ENCODE results near the gene CPNE9. TPM values are rescaled to one million over a fixed set of nuclear protein-coding genes. Genes with fewer than 3 reads are reported as not detected.

CPNE9 gene
- total RNA-seq, 4 donors from 2014 or later, result 0.54 to 1.6 (median 1.1) TPM

DNA sequence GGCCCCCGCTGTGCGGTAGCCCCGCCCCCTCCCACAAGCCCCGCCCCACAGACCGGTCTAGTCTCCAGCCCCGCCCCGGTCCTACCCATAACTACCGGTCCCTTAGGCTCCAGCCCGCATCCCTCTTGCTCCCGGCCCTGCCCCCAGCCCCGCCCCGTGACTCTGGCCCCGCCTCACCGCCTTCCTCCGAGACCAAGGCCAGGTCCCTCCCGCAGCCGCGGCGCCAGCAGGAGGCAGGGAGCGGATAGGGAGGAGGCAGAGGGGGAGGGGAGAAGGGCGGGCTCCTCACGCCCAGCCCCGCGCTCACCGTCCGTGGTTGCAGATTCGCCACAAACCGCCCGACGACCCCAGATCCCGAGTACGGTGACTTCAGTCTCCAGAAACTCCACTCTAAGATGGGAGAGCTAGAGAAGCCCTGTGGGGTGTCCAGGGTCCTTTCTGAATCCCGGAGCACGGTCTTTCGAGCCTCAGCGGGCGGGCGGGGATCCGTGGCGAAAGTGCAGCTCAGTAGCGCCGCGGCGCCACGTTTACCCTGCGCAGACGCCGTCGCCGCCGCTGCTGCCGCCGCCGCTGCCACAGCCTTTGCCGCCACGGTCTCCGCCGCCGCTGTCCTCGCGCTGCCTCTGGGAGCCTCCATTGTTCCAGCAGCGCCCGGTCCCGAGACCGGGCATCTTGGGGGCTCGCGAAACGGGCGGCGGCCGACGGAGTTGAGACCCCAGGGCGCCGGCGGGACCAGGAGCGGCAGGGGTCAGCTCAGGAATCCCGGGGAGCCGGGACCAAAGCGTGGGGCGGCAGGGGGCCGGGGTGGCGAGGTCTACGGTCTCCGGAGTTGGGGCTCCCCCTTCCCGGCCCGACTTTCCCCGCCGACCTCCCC lies 27.8 kb downstream of the CPNE9 start, which contains the start of gene BRPF1:
TSS of gene BRPF1 (plus strand) at position 530 of the 874 bp plus-strand sequence. CDS start 2,406 bp downstream, outside the sequence.
- TF ChIP-seq, protein P1, sequence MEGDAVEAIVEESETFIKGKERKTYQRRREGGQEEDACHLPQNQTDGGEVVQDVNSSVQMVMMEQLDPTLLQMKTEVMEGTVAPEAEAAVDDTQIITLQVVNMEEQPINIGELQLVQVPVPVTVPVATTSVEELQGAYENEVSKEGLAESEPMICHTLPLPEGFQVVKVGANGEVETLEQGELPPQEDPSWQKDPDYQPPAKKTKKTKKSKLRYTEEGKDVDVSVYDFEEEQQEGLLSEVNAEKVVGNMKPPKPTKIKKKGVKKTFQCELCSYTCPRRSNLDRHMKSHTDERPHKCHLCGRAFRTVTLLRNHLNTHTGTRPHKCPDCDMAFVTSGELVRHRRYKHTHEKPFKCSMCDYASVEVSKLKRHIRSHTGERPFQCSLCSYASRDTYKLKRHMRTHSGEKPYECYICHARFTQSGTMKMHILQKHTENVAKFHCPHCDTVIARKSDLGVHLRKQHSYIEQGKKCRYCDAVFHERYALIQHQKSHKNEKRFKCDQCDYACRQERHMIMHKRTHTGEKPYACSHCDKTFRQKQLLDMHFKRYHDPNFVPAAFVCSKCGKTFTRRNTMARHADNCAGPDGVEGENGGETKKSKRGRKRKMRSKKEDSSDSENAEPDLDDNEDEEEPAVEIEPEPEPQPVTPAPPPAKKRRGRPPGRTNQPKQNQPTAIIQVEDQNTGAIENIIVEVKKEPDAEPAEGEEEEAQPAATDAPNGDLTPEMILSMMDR (IDR thresholded peaks at IDR 0.05), result peak in 1 of 3 donors; percentile 43
- no peak for TF ChIP-seq POLR2A (IDR thresholded peaks at IDR 0.05)
- 1 to 2% methylated on average over 31 to 52 of the region's 88 CpGs for WGBS, 2 donors
- peak within 1 kb of the TSS; percentile 94 for H3K4me3 ChIP-seq (ENCODE audit: low read depth, poor library complexity, severe bottlenecking)
- peak; percentile 99 to 100 for DNase-seq (ENCODE audit: low spot score in 2 of 2)
- intact Hi-C loops (cut with DNase I; ENCODE audit: low total_unique reads), result no loop called here

DNA sequence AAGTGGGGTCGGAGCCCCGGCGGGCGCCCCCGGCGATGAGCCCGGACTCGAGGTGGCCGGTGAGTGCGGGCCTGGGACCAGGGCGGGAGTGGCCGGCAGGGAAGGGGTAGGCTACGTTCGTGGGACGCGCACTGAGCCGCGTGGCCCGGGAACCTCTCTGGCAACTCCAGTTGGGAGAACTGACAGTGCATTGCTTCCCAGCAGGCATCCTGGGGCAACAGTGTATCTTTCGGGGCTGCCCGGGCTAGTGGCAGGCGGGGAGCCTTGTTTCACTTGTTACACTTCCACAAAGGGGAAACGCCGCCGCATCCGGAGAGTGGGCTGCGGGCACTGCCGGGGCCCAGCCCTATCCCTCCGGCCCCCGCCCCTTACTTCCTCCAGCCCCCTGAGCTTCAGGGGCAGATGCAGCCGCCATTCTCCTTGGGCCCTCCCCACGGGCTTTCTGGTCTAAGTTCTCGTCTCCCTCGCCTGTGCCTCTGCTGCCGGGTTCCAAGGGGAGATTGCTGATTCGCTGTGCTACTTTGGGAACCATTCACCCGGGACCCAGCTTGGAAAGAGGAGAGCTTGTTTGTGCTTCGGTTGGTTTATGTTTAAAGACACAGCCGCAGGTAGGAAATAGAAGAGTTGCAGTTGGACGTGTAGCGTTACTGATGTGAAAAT lies 28.6 kb downstream of the CPNE9 start:
- H3K4me3 ChIP-seq (ENCODE audit: low read depth, poor library complexity, severe bottlenecking), result peak overlapping the region; percentile 94
- DNase-seq (ENCODE audit: low spot score in 2 of 2), result no peak
- TF ChIP-seq, protein P1 (IDR thresholded peaks at IDR 0.05), result no peak
- no peak for TF ChIP-seq POLR2A (IDR thresholded peaks at IDR 0.05)
- WGBS, 2 donors, result 0 to 2% methylated on average over 12 to 26 of the region's 41 CpGs
- intact Hi-C loops (cut with DNase I; ENCODE audit: low total_unique reads), result no loop called here

DNA sequence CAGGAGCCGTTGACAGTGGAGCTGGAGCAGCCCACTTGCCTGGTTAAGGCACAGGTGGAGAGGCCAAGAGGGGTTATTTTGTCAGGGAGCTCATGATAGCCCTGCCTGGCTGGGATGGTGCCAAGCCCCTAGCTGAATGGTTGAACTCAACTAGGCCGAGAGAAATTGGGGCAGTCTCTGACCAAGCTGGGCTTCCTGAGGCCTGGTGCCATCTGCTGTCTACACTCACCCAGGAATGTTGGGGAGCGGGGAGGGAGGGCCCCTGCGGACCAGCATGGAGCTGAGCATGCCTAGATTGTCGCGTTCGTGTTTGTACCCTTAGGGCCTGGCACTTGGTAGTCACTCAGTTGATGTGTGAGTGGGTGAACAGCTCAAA lies 29.1 kb downstream of the CPNE9 start:
- intact Hi-C loops (cut with DNase I; ENCODE audit: low total_unique reads), result no loop called here
- 7 to 24% methylated on average over 7 of the region's 7 CpGs for WGBS, 2 donors
- no peak for DNase-seq (ENCODE audit: low spot score in 2 of 2)
- TF ChIP-seq POLR2A (IDR thresholded peaks at IDR 0.05), result no peak
- TF ChIP-seq, protein P1 (IDR thresholded peaks at IDR 0.05), result no peak
- peak overlapping the region; percentile 94 for H3K4me3 ChIP-seq (ENCODE audit: low read depth, poor library complexity, severe bottlenecking)

DNA sequence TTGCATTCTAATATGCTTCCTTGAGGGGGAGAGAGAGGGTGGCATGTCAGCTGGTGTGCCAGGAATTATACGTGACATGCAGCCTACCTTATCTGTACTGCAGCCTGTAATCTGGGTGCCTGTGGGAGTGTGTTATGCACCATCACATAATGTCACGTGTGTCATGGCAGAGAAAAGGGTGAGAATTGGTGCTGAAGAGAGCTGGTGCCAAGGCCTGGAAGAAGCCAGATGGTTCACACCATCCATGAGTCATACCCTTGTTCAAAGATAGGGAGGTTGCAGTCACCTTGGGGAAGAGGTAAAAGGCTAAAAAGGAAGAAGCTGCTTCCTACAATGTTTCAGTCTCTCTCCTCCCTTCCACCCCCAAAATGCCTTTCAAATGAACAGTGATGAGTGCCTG lies 33.2 kb downstream of the CPNE9 start:
- intact Hi-C loops (cut with DNase I; ENCODE audit: low total_unique reads), result no loop called here
- 58 to 61% methylated on average over 2 of the region's 2 CpGs for WGBS, 2 donors
- no peak for TF ChIP-seq POLR2A (IDR thresholded peaks at IDR 0.05)
- H3K4me3 ChIP-seq (ENCODE audit: low read depth, poor library complexity, severe bottlenecking), result no peak overlapping the region
- DNase-seq (ENCODE audit: low spot score in 2 of 2), result no peak

DNA sequence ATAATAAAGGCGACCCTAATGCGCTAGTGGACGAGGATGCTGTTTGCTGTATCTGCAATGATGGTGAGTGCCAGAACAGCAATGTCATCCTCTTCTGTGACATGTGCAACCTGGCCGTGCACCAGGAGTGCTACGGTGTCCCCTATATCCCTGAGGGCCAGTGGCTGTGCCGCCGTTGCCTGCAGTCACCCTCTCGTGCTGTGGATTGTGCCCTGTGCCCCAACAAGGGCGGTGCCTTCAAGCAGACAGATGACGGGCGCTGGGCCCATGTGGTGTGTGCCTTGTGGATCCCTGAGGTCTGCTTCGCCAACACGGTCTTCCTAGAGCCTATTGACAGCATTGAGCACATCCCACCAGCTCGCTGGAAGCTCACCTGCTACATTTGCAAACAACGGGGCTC lies 35.5 kb downstream of the CPNE9 start:
- no peak for DNase-seq (ENCODE audit: low spot score in 2 of 2)
- H3K4me3 ChIP-seq (ENCODE audit: low read depth, poor library complexity, severe bottlenecking), result no peak overlapping the region
- WGBS, 2 donors, result 93 to 94% methylated on average over 13 to 15 of the region's 15 CpGs
- intact Hi-C loops (cut with DNase I; ENCODE audit: low total_unique reads), result no loop called here
- TF ChIP-seq POLR2A (IDR thresholded peaks at IDR 0.05), result no peak
- TF ChIP-seq, protein P1 (IDR thresholded peaks at IDR 0.05), result no peak

DNA sequence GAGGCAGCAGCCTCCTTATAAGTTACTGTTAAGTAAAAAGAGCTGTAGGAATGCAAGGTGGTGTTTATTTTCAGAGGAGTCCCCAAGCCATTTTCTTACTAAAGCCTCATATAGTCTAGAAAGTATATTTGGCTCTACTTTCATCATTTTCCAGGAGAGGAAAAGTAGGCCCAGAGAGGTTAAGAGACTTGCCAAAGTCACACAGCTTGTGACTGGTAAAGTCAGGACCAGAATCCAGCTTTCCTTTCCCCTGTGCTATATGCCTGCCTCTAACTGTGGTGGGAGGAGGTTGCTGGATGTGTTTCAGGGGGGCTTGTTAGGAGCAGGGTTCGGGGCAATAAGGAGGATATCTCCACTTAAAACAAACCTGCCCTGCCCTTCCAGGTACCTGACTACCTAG lies 38.9 kb downstream of the CPNE9 start:
- 94 to 100% methylated on average over 1 of the region's 1 CpG for WGBS, 2 donors
- TF ChIP-seq POLR2A (IDR thresholded peaks at IDR 0.05), result no peak
- TF ChIP-seq, protein P1 (IDR thresholded peaks at IDR 0.05), result no peak
- no peak overlapping the region for H3K4me3 ChIP-seq (ENCODE audit: low read depth, poor library complexity, severe bottlenecking)
- no peak for DNase-seq (ENCODE audit: low spot score in 2 of 2)
- intact Hi-C loops (cut with DNase I; ENCODE audit: low total_unique reads), result no loop called here
